GM19025 (cell line): ENCODE data around the gene APMAP.
"Not testable (repeated sequence)": the region's sequence is repeated elsewhere in the genome, so short reads cannot be mapped to it uniquely, and the experiment has no call there.

Source experiments
- ATAC-seq: cut with Tn5 transposase; IDR thresholded peaks from one replicate; pipeline ENCODE4 v1.9.1; 2021; ENCODE audit warnings: mild to moderate bottlenecking, low read depth, moderate library complexity; ENCODE audit not compliant: unreplicated experiment

The APMAP gene

DNA sequence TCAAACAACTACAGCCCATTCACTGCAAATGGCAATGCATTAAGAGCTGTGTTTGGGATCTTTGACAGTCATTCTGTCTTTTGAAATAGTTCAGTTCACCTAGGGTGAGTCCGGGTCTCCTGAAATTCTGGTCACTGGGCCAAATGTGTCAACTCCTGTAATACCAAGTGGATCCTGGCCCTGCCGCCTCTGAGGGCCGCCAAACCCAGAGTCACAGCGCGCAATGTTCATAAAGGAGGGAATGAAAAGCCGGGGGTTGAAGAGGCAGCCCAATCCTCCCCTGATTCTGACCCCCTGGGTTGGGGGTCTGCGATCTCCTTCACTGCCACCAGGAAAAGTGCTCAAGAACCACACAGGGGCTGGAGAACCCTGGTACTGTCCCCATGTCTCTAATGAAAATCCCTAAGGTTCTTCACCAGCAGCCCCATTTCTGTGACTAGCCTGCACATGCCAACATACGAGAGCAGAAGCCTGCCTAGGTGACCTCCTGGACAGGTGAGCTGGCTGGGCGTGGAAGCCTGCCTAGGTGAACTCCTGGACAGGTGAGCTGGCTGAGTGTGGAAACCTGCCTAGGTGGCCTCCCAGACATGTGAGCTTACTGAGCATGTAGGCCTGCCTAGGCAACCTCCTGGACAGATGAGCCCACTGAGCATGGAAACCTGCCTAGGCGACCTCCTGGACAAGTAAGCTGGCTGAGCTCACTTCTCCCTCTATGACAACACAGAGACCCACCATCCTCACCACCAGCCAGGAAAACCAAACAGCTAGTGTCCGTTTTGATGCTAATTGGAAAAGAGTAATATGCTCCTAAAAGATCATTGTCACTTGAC, 16.1 kb upstream of the APMAP start:
- ATAC-seq, result no peak

GRCh38 chr20:25007491-25008305, 15.1 kb upstream of the APMAP start:
- ATAC-seq, result no peak

DNA sequence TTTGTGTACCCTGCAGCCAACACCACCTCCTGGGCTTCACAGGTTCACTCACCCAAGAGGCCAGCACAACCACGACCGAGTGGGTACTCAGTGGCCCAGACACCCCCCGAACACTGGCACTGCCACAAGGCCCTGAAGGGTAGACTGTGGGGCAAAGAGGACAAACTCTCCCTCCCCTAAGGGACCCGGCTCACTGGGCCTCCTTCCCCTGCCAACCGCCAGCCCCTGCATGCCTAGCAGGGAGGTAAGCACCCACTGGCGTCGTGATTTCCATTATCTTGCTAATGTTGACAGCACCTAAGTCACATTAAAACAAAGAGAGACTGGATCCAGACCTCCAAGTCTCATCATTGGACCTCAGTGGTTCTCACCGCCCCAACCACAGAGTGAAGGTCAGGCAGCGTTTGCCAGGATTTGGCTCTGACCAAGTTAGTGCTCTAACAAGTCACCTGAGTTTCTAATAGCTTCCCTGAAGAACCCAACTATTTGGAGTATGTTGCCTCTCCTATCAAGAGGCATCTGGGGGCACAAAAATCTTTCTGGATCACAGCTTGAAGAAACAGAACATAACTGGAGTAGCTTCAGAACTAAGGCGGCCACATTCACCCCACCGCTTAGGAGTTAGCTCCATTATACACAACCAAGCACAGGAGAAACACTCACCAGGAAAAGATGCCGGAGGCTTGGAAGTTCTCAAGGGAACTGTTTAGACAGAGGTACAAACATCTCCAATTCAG, 14.0 kb upstream of the APMAP start:
- no peak for ATAC-seq

GRCh38 chr20:25005661-25006060, 13.1 kb upstream of the APMAP start:
- ATAC-seq, result no peak

DNA sequence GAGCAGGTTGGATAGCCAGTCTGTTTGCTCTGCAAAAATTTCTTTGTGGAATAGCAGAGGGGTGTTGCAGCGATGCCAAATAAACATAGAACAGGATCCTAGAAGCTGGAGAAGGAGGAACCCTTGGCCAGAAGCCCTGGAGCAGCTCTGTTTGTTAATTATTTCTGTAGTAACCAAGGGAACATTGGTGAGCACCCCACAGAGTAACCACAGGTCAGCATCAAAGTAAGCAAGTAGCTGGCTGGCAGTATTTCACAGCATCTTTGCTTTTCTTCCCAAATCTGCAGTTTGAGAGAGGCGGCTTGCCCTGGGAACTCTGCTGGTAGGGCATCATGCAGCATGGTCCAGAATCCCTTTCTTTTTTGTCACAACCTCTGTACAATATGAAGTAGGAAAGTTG, 12.7 kb upstream of the APMAP start:
- ATAC-seq, result no peak

- ATAC-seq, result no peak
Observed at GRCh38 chr20:25003002-25003401, 10.5 kb upstream of the APMAP start.

DNA sequence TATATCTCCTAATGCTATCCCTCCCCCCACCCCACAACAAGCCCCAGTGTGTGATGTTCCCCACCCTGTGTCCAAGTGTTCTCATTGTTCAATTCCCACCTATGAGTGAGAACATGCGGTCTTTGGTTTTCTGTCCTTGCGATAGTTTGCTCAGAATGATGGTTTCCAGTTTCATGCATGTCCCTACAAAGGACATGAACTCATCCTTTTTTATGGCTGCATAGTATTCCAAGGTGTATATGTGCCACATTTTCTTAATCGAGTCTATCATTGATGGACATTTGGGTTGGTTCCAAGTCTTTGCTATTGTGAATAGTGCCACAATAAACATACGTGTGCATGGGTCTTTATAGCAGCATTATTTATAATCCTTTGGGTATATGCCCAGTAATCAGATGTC, 8.8 kb upstream of the APMAP start:
- ATAC-seq, result not testable (repeated sequence)

- ATAC-seq, result no peak
Observed at GRCh38 chr20:25000268-25000801, 7.8 kb upstream of the APMAP start.

DNA sequence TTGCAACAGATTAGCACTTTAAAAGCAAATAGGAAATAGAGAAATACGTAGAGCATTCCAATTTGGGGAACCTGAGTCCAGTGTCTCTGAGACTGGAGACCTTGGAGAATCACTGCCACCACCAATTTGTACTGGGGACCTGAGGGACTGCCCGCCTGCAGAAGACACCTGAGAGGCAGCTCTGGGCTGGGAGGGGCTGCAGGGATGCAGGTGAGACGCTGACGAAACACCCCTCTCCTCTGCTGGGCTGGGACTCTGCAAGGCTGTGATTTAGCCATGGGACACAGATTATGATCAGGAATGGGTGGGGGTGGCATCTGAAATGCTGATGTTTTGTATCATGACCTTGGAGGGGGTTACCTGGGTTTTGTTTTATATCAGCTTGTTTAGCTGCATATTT, 7.0 kb upstream of the APMAP start:
- ATAC-seq, result no peak

GRCh38 chr20:24998631-24999445, 6.3 kb upstream of the APMAP start:
- ATAC-seq, result peak; percentile 52

GRCh38 chr20:24998121-24998520, 5.6 kb upstream of the APMAP start:
- ATAC-seq, result no peak

- ATAC-seq, result no peak
Observed at GRCh38 chr20:24996449-24997377, 4.2 kb upstream of the APMAP start.

DNA sequence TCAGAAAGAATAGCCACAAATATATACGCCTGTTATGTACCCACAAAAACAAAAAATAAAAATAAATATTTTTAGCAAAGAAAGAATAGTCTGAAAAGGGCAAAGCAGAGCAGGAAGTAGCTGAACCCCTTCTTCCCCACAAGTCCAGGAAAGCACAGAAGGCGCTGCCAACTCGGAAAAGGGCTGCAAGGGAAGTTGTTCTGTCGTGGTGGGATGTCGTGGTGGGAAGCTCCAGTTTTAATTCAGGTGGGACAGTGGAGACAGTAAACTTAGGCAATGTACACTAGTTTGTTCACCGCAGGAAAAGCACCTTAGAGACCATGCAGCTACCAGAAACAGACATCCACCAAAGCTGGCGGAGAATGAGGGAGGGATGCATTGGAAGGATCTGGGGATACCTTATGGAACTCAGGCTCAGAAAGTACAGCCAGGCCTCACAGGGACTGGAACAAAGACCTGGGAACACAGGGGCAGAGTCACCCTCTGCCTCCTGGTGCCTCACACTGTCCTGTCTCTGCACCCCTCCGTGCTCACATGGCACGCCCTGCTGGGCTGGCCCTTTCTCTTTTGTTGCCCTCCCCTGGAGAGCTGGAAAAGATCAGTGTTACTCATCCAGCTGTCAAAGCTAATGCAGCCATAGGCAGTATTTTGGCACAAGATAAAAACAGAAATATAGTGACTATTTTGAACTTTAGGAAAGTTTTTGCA, 3.3 kb upstream of the APMAP start:
- ATAC-seq, result no peak

DNA sequence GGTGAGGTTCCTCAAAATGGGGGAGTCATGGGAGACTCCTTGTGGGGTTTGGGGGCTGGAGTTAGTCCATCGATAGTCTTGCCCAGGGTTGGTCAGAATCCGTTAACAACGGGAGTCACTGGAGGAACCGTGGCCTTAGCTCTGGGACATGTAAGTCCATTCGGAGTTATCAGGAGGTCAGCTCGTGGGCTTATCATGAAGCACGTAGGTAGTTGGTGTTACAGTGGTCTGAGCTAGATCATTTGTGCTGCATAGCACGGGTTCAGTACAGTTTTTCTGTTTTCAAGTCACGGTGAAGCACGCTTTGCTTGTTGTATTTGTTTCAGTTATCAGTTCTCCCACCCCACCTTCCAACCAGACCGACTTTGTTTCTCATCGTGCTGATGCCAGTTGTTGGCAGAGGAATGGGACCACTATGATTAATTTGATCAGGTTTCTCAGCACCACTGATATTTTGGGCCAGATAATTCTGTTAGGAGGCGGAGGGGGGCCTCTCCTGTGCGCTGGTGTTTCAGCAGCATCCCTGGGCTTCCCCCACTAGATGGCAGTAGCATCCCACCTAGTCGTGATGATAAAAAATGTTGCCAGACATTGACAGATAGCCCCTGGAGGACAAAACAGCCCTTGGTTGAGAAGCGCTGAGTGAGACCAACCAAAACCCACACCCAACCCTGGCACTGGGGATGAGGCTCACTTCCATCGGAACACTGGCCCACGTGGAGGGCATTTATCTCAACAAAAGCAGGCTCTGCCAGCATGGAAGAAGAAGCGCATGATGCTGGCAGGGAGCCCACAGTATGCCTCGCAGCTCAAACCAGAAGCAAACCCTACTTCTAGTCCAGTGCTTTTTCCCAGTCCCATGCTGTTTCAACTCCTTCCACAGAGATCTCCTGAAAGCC, 2.2 kb upstream of the APMAP start:
- no peak for ATAC-seq

- ATAC-seq, result no peak
Observed at GRCh38 chr20:24994186-24994465, 1.6 kb upstream of the APMAP start.

DNA sequence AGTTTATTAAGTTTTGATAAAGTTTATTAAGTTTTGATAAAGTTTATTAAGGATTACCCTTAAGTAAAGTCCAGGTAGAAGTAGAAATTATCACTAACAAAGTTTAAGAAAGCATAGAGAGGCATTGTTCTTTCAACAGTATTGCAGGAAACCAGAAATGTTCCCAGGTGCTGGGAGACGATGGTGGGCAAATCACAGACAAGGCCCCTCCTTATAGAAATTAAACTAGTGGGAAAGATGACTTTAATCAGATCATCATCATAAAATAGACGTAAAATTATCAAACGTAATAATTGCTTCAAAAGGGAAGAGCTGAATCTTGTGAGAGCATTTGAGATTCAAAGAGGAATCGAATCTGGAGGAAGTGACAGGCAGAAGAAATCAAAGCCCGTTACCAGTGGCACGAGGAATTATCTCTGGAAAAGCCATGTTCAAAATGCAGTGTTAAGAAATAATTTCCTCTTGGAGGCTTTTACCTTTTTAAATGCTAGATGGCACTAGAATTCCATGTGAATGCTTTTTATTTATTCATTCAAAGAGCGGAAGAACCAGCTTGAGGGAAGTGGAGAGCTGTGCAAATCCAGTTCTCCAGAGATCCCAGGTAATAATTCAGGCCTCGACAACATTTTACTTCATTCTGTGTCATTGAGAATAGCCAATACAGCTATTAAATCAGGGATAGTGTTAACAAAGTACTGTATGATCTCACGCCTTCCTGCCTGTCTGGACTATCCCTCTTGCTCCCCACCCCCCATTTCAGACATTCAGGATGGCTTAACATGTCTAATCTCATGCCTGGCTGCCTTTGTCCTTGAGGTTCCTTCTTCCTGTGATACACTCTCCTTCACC, 1.0 kb upstream of the APMAP start:
- no peak for ATAC-seq
